OCI-LY3 (cell line): Measurements from ENCODE around the gene SPI1.

ENCODE experiments used
- H2AFZ ChIP-seq: fragments of 200-600, 300-600 bp; shearing (Covaris generic); 2 replicates; pipeline ENCODE4 v1.6.0; 2014; ENCODE audit warnings: antibody characterized with exemption, low read depth, low read length
- H3K27ac ChIP-seq: fragments of 200-600, 300-600 bp; sonication (generic); 2 replicates; pipeline ENCODE4 v1.5.1; 2014; ENCODE audit warnings: mild to moderate bottlenecking, low read length, moderate library complexity, mixed read lengths
- H3K27me3 ChIP-seq: fragments of 200-600, 300-600 bp; sonication (generic); 2 replicates; pipeline ENCODE4 v1.6.1; 2014; ENCODE audit warnings: low read depth, low read length, mixed read lengths
- H3K36me3 ChIP-seq: fragments of 200-600, 300-600 bp; sonication (generic); replicated peaks from 2 replicates; pipeline ENCODE3; 2014; ENCODE audit warnings: low read depth, low read length, mixed read lengths
- H3K4me1 ChIP-seq: fragments of 300-600, 200-600 bp; sonication (generic); 2 replicates; pipeline ENCODE4 v1.6.1; 2014; ENCODE audit warnings: low read length, mixed read lengths
- H3K4me2 ChIP-seq: fragments of 200-600, 300-600 bp; sonication (generic); 2 replicates; pipeline ENCODE4 v1.6.1; 2014; ENCODE audit warnings: low read length, mixed read lengths
- H3K4me3 ChIP-seq: fragments of 300-600, 200-600 bp; sonication (generic); 2 replicates; pipeline ENCODE4 v1.5.1; 2014; ENCODE audit warnings: antibody characterized with exemption, mild to moderate bottlenecking, low read length, moderate library complexity
- H3K79me2 ChIP-seq: fragments of 300-600, 200-600 bp; shearing (Covaris generic); 2 replicates; pipeline ENCODE4 v1.6.1; 2014; ENCODE audit warnings: mild to moderate bottlenecking, low read length, mixed read lengths
- H3K9ac ChIP-seq: fragments of 300-600, 200-600 bp; shearing (Covaris generic); 2 replicates; pipeline ENCODE4 v1.6.0; 2014; ENCODE audit warnings: mild to moderate bottlenecking, low read length, moderate library complexity
- H3K9me3 ChIP-seq: fragments of 200-600, 300-600 bp; shearing (Covaris generic); 2 replicates; pipeline ENCODE4 v1.6.1; 2014; ENCODE audit warnings: low read length, mixed read lengths; ENCODE audit not compliant: insufficient read depth
- H4K20me1 ChIP-seq: fragments of 200-600, 300-600 bp; sonication (generic); 2 replicates; pipeline ENCODE4 v1.6.1; 2016; ENCODE audit warnings: low read length, mixed read lengths; ENCODE audit not compliant: insufficient read depth
- CTCF ChIP-seq: fragments of 200-600, 300-600 bp; sonication (generic); IDR thresholded peaks from 2 replicates; pipeline ENCODE4 v1.5.1; 2014; ENCODE audit warnings: antibody characterized with exemption, low read length, low read depth
- EZH2phosphoT487 ChIP-seq: fragments of 200-600 bp; shearing (Covaris generic); IDR thresholded peaks from 2 replicates; pipeline ENCODE4 v1.6.1; 2018; ENCODE audit warnings: antibody characterized with exemption, mixed run types, low read depth

The SPI1 gene

GRCh38 chr11:47379317-47379716 lies 970 bp upstream of the SPI1 start:
- H4K20me1 ChIP-seq, result no peaks in the 10 kb centered on the region
- no peaks in the 10 kb centered on the region for H3K36me3 ChIP-seq
- peaks cover 22% of the 10 kb centered on the region for H3K4me1 ChIP-seq
- H3K4me3 ChIP-seq, result peak overlapping the region; percentile 94; the same call in 1 of the 2 replicates
- no peaks in the 10 kb centered on the region for H3K9me3 ChIP-seq
- no peak for TF ChIP-seq EZH2phosphoT487
- no peak for TF ChIP-seq CTCF
- H3K27ac ChIP-seq, result no peak overlapping the region
- H2AFZ ChIP-seq, result no peak overlapping the region
- peak overlapping the region; percentile 98; the same call in 1 of the 2 replicates for H3K9ac ChIP-seq
- H3K4me2 ChIP-seq, result peak overlapping the region; percentile 92
- H3K27me3 ChIP-seq, result no peaks in the 10 kb centered on the region
- H3K79me2 ChIP-seq, result peaks cover 32% of the 10 kb centered on the region

GRCh38 chr11:47378836-47379170 lies 456 bp upstream of the SPI1 start:
- Histone ChIP-seq H3K27ac (peak overlapping the region; percentile 66), H3K27me3 (no peaks in the 10 kb centered on the region), H3K36me3 (no peaks in the 10 kb centered on the region), H3K4me1 (peaks cover 22% of the 10 kb centered on the region), H3K4me2 (peak overlapping the region; percentile 92), H3K4me3 (peak overlapping the region; percentile 94), H3K9me3 (no peaks in the 10 kb centered on the region), H3K79me2 (peaks cover 32% of the 10 kb centered on the region), H3K9ac (peak overlapping the region; percentile 98), H2AFZ (peak overlapping the region; percentile 12; the same call in 1 of the 2 replicates), H4K20me1 (no peaks in the 10 kb centered on the region)
- TF ChIP-seq EZH2phosphoT487 (no peak), CTCF (no peak)

GRCh38 chr11:47377571-47378009 lies 757 bp downstream of the SPI1 start:
- H3K4me1 ChIP-seq, result peaks cover 22% of the 10 kb centered on the region
- peaks cover 3% of the 10 kb centered on the region for H3K36me3 ChIP-seq
- H2AFZ ChIP-seq, result no peak overlapping the region; the same call in 1 of the 2 replicates
- peak overlapping the region; percentile 66 for H3K27ac ChIP-seq
- no peaks in the 10 kb centered on the region for H3K9me3 ChIP-seq
- no peaks in the 10 kb centered on the region for H4K20me1 ChIP-seq
- no peaks in the 10 kb centered on the region for H3K27me3 ChIP-seq
- peak overlapping the region; percentile 92 for H3K4me2 ChIP-seq
- peak overlapping the region; percentile 98 for H3K9ac ChIP-seq
- peak overlapping the region; percentile 94 for H3K4me3 ChIP-seq
- no peak for TF ChIP-seq CTCF
- TF ChIP-seq EZH2phosphoT487, result no peak
- H3K79me2 ChIP-seq, result peaks cover 32% of the 10 kb centered on the region

- Histone ChIP-seq H3K36me3 (peaks cover 7% of the 10 kb centered on the region), H3K9ac (peak overlapping the region; percentile 98), H4K20me1 (no peaks in the 10 kb centered on the region), H2AFZ (no peak overlapping the region), H3K79me2 (peaks cover 32% of the 10 kb centered on the region), H3K4me2 (peak overlapping the region; percentile 92), H3K4me1 (peaks cover 22% of the 10 kb centered on the region), H3K27ac (peak overlapping the region; percentile 66), H3K27me3 (no peaks in the 10 kb centered on the region), H3K9me3 (no peaks in the 10 kb centered on the region), H3K4me3 (peak overlapping the region; percentile 94)
- TF ChIP-seq CTCF (peak; percentile 12; the same call in 1 of the 2 replicates), EZH2phosphoT487 (no peak)
Measured at GRCh38 chr11:47376525-47377371, 1.6 kb downstream of the SPI1 start.
